DOHH2 (cell line): ENCODE data around the gene CDV3.

Experiments
- CTCF ChIP-seq: fragments of 200-600 bp; sonication (generic); IDR thresholded peaks from one replicate; pipeline ENCODE4 v1.5.1; 2014; ENCODE audit warnings: antibody characterized with exemption, mild to moderate bottlenecking, low read depth, low read length; ENCODE audit not compliant: poor library complexity, severe bottlenecking
- EZH2phosphoT487 ChIP-seq: fragments of 200-600 bp; sonication (generic); IDR thresholded peaks from 2 replicates; pipeline ENCODE4 v1.6.1; 2017; ENCODE audit warnings: borderline replicate concordance, mild to moderate bottlenecking, antibody characterized with exemption, low read length, moderate library complexity, mixed read lengths

DNA sequence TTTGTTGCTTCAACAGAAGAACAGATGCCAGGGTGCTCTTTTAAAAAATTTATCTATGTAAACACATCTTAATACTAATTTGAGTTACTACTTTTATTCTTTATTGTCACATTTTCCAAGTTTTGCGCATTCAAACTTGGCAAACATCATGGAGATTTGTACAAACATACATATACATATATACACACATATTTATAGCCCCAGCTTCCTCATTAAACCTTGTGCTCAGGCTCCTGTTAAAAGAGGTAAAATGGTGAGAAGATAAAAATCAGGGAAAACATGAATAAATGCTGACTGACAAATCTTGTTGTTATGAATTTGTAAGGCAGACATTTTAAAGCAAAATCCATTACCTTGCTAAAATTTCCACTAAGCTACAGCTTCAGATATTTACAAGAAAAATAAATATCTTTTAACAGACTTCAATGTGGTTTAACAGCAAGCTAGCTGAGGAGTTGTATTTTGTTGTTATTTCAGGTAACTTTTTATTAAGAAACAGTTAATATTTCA is 27.1 kb downstream of the CDV3 start:
- TF ChIP-seq CTCF (no peak), EZH2phosphoT487 (no peak)
